Activated T-cell treated with anti-CD3 and anti-CD28 coated beads for 1 hour (primary cell): ENCODE results near the gene STAT2.
"Not testable (repeated sequence)": the region's sequence is repeated elsewhere in the genome, so short reads cannot be mapped to it uniquely, and the experiment has no call there.

ENCODE experiments used
- DNase-seq: peaks from one replicate; pipeline ENCODE4 v3.0.0-alpha.2; 2020; ENCODE audit warnings: low read depth

Gene STAT2

GRCh38 chr12:56361487-56362129 is 1.7 kb upstream of the STAT2 start:
- DNase-seq, result no peak

GRCh38 chr12:56358836-56359532 is 923 bp downstream of the STAT2 start:
- DNase-seq, result no peak

GRCh38 chr12:56351325-56351724 is 8.6 kb downstream of the STAT2 start:
- no peak for DNase-seq

GRCh38 chr12:56350662-56351061 is 9.2 kb downstream of the STAT2 start:
- no peak for DNase-seq

GRCh38 chr12:56348776-56349175 is 11.1 kb downstream of the STAT2 start:
- no peak for DNase-seq

- not testable (repeated sequence) for DNase-seq
These were observed 12.7 kb downstream of the STAT2 start for GRCh38 chr12:56347255-56347654.

GRCh38 chr12:56346675-56347074 is 13.2 kb downstream of the STAT2 start:
- no peak for DNase-seq

- DNase-seq, result not testable (repeated sequence)
These were observed 17.6 kb downstream of the STAT2 start for GRCh38 chr12:56342290-56342689.

- DNase-seq, result no peak
These were observed 18.3 kb downstream of the STAT2 start for GRCh38 chr12:56341616-56342015.

GRCh38 chr12:56339158-56339422 is 20.8 kb downstream of the STAT2 start:
- no peak for DNase-seq

GRCh38 chr12:56338308-56339157 is 21.4 kb downstream of the STAT2 start, which contains the start of gene IL23A:
Gene IL23A (plus strand): TSS chr12:56338884. CDS start chr12:56339045, 161 bp downstream.
- DNase-seq, result peak; percentile 67

- no peak for DNase-seq
These were observed 22.1 kb downstream of the STAT2 start for GRCh38 chr12:56337753-56338251.

- DNase-seq, result no peak
These were observed 23.3 kb downstream of the STAT2 start for GRCh38 chr12:56336361-56337167.

GRCh38 chr12:56335527-56335926 is 24.4 kb downstream of the STAT2 start:
- DNase-seq, result not testable (repeated sequence)

- no peak for DNase-seq
These were observed 25.5 kb downstream of the STAT2 start for GRCh38 chr12:56334490-56334793.

GRCh38 chr12:56333679-56334489 is 26.0 kb downstream of the STAT2 start, which contains the start of gene PAN2:
Gene PAN2 (minus strand): TSS chr12:56334000. CDS start chr12:56333094, 906 bp downstream.
- peak; percentile 84 for DNase-seq

- DNase-seq, result no peak
These were observed 26.7 kb downstream of the STAT2 start for GRCh38 chr12:56333197-56333678.

- DNase-seq, result no peak
These were observed 27.3 kb downstream of the STAT2 start for GRCh38 chr12:56332512-56333196.

- DNase-seq, result no peak
These were observed 28.9 kb downstream of the STAT2 start for GRCh38 chr12:56330936-56331490.

GRCh38 chr12:56326533-56326932 is 33.4 kb downstream of the STAT2 start:
- DNase-seq, result no peak
